Right forelimb (tissue), 1 donor: ENCODE measurements around the gene EVC.
"Not testable (repeated sequence)": the region's sequence is repeated elsewhere in the genome, so short reads cannot be mapped to it uniquely, and the experiment has no call there.

ENCODE experiments used
- DNase-seq: peaks from one replicate; pipeline ENCODE4 v3.0.0-alpha.2; 2018

EVC gene

DNA sequence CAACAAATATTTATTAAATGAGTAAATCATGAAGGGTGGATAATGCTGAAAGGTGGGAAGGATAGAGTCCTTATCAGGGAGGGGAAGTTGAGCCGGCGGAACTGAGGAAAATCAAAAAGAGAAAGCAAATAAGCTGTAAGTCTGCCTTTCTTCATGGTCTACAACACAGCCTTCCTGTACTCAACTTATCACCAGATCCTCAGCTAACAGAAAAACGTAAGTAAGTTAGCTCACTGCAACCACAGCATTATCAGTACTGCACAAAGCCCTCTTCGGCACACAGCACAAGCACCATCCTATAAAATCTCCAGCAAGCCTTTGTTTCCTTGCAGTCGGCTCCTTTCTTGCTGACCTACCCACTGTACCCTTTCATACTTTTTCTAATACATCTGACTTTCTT lies 111.6 kb downstream of the EVC start:
- DNase-seq, result no peak

GRCh38 chr4:5823542-5824211 lies 112.7 kb downstream of the EVC start:
- DNase-seq, result no peak

- no peak for DNase-seq
These were observed 113.2 kb downstream of the EVC start for GRCh38 chr4:5824227-5824626.

- peak; percentile 38 for DNase-seq
These were observed 113.6 kb downstream of the EVC start for GRCh38 chr4:5824635-5825034.

DNA sequence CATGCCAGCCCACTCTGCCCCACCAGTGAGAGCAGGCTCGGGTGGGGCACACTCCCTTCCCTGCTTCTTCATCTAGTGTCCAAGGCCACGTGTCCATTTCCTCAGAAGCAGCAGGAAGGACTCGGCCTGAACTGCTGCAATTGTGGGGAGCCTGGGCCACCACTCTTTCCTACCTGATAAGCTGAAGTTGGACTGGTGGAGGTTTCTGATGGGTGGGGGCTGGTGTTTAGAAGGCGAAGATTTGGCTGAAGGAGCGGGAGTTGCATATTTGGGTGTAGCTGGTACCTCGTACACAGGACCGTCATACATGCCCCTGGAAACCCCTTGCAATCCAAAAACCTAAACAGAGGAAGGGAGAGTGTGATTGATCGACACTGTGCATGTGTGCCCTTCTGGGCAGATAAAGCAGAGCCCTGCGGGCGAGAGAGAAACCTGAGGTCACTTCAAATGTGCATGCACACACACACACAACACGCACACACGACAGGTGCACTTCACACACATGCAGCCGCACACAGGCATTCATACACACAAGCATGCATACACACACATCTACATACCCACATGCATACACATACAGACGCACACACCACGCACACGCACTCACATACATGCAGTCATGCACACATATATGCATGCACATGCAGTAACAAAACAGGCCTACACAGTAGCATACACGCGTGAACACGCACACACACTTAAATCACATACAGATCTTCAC lies 114.5 kb downstream of the EVC start:
- peak; percentile 40 for DNase-seq

DNA sequence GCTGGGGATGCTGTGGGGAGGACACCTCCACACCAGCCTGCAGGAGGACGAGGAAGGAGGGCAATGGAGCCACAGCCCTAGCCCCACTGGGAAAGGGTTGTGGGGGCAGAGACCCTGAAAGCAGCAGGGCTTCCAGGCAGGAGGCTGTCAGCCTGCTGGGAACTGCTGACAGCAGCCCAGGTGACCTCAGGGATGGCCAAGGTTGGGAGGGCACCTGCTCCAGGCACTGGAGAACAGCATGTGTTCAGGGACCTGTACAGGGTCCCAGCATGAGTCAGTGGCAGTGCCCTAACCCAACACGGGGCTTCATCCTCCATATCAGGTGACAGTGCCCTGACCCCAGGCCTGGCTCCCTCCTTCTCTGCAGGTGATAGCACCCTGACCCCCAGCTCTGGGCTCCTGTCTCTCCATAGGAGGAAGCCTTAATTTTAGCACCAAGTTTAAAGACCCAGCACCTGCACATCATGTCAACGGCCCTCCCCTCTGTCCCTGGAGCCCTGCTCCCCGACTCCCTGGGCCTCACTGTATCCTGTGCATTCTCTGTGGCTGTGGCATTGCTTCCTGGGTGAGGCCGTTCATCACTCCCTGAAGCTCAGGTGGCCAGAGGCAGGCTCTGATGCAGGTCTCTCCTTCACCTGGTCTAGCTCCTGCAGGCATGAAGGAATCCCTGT lies 115.6 kb downstream of the EVC start:
- DNase-seq, result no peak

DNA sequence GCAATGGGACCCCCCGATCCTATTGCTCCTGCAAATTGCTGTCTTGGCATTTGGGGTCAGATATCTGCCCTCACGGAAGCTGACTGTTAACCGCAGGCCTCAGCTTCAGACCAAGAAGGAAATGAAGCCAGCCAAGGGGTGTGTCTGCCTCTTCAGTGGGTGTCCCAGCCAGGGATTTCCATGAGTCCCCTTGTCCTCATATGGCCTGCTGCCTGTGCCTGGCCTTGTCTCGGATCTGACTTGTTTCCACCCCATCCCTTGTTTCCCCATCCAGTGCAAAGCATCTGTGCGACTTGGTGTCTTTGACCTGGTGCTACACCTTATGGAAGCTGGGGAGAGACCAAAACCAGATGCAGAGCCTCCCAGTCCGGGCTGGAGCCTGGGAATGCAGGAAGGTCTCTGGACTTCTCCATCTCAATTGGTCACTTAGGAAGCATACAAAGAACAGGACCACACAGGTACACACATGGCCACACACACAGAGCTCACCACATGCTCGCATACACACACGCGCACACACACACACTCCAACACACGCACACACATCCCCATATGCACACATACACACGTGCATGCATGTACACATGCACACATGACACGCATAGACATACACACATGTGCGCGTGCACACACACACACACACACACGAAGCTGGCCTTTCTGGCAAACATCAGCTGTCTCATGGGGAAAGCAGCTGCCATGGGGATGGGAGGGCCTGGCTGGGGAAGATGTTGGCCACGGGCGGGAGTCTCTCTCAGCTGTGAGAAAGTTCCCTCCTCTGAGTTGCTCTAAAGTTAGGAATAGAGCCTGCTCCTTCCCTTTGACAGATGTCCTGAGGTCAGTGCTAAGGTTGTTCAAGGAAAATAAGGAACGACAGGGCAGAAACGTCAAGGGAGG lies 116.4 kb downstream of the EVC start:
- no peak for DNase-seq

DNA sequence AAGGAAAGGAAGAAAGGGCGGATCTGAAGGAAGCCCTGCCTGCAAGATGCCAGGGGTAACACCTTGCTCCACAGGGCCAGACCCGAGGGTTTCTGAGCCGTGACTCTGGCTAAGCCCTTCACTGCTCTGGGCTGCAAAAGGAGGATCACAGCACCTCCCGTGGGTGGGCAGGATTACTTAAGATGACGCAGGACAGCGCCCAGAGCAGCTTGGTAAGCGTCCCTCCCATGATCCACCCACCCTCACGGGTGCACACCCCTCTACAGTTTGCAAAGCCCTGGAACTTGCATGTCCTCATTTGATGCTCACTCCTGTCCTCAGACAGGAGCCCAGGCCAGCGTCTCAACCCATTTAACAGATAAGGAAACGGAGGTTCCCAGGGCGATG lies 117.0 kb downstream of the EVC start:
- DNase-seq, result no peak

- no peak for DNase-seq
These were observed 125.9 kb downstream of the EVC start for GRCh38 chr4:5836943-5837342.

GRCh38 chr4:5837483-5837882 lies 126.5 kb downstream of the EVC start:
- not testable (repeated sequence) for DNase-seq

- no peak for DNase-seq
These were observed 128.3 kb downstream of the EVC start for GRCh38 chr4:5839332-5839731.

DNA sequence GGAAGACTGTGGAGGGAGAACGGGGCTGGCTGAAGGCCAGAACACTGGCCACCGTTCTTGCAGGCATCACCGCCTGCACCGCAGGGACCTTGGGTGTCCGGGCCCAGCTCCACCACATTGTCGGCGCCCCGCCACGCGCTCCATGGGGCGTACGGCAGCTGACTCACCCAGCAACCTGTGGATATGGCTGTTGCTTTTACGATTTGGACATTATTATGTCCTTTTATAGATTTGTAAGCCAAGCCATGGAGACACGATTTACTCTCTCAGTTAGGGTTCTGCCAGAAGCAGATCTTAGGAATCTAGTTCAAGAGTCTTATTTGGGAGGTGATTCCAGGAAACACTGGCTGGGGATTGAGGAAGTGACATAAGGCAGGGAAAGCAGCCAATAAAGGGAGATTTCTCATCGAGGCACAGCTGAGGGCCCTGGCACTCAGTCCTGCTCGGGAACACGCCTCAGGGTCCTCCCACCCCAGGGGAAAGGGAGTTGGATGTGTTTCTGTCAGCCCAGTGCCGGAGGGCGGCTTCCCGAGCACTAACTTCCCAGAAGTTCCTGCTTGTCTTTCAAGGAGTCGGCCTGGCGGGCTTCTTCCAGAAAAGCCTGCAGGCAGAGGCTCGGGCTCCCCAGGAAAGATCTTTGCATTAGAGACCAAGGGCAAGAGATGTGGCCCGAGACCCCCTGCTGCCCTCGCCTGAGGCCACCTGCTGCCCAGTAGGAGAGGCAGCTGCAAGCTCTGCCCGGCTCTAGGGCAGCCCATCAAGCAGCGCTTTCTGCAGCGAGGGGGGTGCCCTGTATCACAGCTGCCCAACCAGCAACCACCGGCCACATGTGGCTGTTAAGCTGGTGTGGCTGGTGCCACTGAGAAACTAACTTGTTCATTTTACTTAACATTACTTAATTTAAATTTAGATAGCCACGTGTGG lies 129.0 kb downstream of the EVC start:
- DNase-seq, result peak; percentile 85

- no peak for DNase-seq
These were observed 131.5 kb downstream of the EVC start for GRCh38 chr4:5842456-5842855.

DNA sequence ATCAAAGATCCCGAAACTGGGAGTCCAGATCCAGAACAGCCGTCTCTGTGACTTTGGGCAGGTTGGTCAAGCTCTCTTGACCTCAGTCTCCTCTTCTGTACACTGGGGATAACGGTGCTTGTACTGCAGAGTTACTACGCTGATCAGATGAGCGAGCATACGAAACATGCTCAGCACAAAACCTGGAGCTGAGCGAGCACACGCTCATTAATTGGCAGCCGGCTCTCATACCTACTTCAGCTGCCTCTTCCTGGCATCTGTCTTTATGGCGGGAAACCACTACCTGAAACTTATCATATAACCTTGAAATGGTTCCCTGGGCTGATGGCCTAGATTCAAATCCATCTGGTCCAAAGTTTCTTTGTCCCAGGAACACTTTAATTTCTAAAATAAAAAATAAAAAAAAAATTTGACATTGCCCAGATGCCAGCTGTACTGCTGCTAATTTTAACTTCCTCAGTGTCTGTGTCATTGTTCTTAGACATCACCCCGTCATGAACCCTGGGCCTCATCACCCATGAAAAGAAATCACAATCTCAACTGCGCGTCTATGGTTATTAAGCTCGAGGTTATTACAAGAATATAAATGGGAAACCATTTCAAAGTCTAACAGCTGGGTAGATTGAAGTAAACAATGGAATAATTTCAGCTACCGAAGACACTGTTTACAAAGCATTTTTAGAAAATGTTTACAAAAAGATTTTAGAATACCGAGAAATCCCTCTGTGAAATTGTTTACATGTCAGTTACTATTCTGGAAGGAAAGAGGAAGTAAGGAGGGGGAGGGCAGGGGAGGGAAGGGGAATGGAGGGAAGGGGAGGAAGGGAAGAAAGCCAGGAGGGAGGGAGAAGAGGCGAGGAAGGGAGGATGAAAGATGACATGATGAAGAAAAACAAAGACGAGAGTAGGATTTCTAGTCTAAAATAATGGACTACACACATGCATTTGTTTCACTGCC lies 132.9 kb downstream of the EVC start:
- no peak for DNase-seq

GRCh38 chr4:5845035-5845905 lies 134.3 kb downstream of the EVC start:
- DNase-seq, result no peak

DNA sequence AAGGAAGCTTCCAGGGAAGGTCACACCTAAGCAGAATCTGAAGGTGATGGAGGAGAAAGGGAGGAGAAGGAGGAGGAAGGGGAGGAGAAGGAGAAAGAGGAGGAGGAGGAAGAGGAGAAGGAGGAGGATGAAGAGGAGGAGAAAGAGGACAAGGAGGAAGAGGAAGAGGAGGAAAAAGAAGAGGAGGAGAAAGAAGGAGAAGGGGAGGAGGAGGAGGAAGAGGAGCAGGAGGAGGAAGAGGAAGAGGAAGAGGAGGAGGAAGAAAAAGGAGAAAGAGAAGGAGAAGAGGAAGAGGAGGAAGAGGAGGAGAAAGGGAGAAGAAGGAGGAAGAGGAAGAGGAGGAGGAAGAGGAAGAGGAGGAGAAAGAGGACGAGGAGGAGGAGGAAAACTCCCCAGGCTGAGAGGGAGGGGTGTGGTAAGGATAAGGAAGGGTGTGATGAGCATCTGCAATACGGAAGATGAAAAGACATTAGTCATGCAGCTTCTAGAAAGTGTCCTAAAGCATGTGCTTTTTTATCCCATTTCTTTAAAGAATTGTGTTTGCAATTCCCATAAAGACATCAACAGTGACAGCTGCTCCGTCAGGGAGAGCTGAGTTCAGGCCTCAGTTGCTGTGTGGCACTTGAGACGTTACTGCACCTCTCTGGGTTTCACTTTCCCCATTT lies 140.8 kb downstream of the EVC start:
- DNase-seq, result no peak

GRCh38 chr4:5852523-5853202 lies 141.7 kb downstream of the EVC start:
- DNase-seq, result no peak

- DNase-seq, result no peak
These were observed 143.9 kb downstream of the EVC start for GRCh38 chr4:5854929-5855328.

GRCh38 chr4:5856362-5856761 lies 145.4 kb downstream of the EVC start:
- DNase-seq, result not testable (repeated sequence)
